ENCODE measurements around the gene GNB2. TPM values are rescaled to one million over a fixed set of nuclear protein-coding genes. Genes with fewer than 3 reads are reported as not detected.

Gene GNB2
- total and polyA plus RNA-seq, 2 of the 13 experiments (the other 11 are each of a cell fraction or from before 2014, with no cell fraction given) = 48.3 to 67.1 TPM

DNA sequence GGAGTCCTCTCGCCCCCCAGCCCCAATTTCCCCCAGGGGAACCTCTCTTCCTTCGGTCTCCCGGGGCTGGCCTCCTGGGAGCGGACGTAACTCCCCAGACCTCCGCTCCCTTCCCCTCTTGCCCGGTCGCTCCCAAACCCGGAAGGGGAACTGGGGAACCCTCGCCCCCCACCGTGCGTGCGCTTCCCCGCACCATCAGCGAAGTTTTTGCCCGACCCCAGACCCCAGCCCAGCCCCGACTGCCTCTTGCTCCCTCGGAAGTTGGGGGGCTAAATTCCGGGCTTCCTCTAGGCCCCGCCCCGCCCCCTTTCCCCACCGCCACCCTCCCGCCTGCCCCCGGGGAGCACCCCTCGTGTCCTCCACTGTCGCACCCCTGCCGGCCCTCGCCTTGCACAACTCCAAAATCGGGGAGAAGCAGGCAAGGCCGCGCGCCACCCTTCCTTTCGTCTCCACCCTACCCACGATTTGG lies 436 bp downstream of the GNB2 start (continued):
- TF ChIP-seq, protein P1, sequence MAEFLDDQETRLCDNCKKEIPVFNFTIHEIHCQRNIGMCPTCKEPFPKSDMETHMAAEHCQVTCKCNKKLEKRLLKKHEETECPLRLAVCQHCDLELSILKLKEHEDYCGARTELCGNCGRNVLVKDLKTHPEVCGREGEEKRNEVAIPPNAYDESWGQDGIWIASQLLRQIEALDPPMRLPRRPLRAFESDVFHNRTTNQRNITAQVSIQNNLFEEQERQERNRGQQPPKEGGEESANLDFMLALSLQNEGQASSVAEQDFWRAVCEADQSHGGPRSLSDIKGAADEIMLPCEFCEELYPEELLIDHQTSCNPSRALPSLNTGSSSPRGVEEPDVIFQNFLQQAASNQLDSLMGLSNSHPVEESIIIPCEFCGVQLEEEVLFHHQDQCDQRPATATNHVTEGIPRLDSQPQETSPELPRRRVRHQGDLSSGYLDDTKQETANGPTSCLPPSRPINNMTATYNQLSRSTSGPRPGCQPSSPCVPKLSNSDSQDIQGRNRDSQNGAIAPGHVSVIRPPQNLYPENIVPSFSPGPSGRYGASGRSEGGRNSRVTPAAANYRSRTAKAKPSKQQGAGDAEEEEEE (CRISPR knock-in tag; IDR thresholded peaks at IDR 0.05; ENCODE audit: borderline replicate concordance) = no peak
- TF ChIP-seq, protein P2, sequence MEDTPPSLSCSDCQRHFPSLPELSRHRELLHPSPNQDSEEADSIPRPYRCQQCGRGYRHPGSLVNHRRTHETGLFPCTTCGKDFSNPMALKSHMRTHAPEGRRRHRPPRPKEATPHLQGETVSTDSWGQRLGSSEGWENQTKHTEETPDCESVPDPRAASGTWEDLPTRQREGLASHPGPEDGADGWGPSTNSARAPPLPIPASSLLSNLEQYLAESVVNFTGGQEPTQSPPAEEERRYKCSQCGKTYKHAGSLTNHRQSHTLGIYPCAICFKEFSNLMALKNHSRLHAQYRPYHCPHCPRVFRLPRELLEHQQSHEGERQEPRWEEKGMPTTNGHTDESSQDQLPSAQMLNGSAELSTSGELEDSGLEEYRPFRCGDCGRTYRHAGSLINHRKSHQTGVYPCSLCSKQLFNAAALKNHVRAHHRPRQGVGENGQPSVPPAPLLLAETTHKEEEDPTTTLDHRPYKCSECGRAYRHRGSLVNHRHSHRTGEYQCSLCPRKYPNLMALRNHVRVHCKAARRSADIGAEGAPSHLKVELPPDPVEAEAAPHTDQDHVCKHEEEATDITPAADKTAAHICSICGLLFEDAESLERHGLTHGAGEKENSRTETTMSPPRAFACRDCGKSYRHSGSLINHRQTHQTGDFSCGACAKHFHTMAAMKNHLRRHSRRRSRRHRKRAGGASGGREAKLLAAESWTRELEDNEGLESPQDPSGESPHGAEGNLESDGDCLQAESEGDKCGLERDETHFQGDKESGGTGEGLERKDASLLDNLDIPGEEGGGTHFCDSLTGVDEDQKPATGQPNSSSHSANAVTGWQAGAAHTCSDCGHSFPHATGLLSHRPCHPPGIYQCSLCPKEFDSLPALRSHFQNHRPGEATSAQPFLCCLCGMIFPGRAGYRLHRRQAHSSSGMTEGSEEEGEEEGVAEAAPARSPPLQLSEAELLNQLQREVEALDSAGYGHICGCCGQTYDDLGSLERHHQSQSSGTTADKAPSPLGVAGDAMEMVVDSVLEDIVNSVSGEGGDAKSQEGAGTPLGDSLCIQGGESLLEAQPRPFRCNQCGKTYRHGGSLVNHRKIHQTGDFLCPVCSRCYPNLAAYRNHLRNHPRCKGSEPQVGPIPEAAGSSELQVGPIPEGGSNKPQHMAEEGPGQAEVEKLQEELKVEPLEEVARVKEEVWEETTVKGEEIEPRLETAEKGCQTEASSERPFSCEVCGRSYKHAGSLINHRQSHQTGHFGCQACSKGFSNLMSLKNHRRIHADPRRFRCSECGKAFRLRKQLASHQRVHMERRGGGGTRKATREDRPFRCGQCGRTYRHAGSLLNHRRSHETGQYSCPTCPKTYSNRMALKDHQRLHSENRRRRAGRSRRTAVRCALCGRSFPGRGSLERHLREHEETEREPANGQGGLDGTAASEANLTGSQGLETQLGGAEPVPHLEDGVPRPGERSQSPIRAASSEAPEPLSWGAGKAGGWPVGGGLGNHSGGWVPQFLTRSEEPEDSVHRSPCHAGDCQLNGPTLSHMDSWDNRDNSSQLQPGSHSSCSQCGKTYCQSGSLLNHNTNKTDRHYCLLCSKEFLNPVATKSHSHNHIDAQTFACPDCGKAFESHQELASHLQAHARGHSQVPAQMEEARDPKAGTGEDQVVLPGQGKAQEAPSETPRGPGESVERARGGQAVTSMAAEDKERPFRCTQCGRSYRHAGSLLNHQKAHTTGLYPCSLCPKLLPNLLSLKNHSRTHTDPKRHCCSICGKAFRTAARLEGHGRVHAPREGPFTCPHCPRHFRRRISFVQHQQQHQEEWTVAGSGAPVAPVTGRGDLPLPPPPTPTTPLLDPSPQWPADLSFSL (CRISPR knock-in tag; IDR thresholded peaks at IDR 0.05) = no peak
